HEK293 (cell line): ENCODE data around the gene ADCK2.

Experiments used
- CTCF ChIP-seq: fragments of 450-650 bp; formaldehyde crosslinking; IDR thresholded peaks from 2 replicates; pipeline ENCODE4 v1.5.1; 2016; ENCODE audit warnings: missing biosample characterization, missing genetic modification characterization
- SP2 ChIP-seq: fragments of 450-650 bp; formaldehyde crosslinking; IDR thresholded peaks from 2 replicates; pipeline ENCODE4 v1.5.1; 2016; ENCODE audit warnings: missing biosample characterization, missing genetic modification characterization
- TCF7L2 ChIP-seq: IDR thresholded peaks from 2 replicates; pipeline ENCODE4 v1.6.1; 2011; ENCODE audit warnings: low read depth, mild to moderate bottlenecking, inconsistent platforms, low read length, moderate library complexity, borderline replicate concordance
- YY1 ChIP-seq: fragments of 450-650 bp; formaldehyde crosslinking; IDR thresholded peaks from 2 replicates; pipeline ENCODE4 v1.5.1; 2018; ENCODE audit warnings: missing biosample characterization, missing genetic modification characterization
- ZBTB26 ChIP-seq: fragments of 450-650 bp; formaldehyde crosslinking; optimal IDR thresholded peaks from 2 replicates; pipeline ENCODE3; 2016; ENCODE audit warnings: missing biosample characterization, mild to moderate bottlenecking, missing genetic modification characterization
- ZNF112 ChIP-seq: fragments of 450-650 bp; formaldehyde crosslinking; IDR thresholded peaks from 2 replicates; pipeline ENCODE4 v1.5.0; 2017; ENCODE audit warnings: missing biosample characterization, missing genetic modification characterization
- TF ChIP-seq, protein P1 (sequence below): fragments of 450-650 bp; formaldehyde crosslinking; IDR thresholded peaks from 2 replicates; pipeline ENCODE4 v1.5.1; 2016; ENCODE audit warnings: missing biosample characterization, missing genetic modification characterization, low read depth

- TF ChIP-seq SP2 (tag by site-specific recombination) (no peak), CTCF (tag by site-specific recombination) (peak; percentile 85), ZBTB26 (tag by site-specific recombination) (no peak), ZNF112 (tag by site-specific recombination) (no peak), YY1 (tag by site-specific recombination) (no peak), TCF7L2 (no peak)
- TF ChIP-seq, protein P1, sequence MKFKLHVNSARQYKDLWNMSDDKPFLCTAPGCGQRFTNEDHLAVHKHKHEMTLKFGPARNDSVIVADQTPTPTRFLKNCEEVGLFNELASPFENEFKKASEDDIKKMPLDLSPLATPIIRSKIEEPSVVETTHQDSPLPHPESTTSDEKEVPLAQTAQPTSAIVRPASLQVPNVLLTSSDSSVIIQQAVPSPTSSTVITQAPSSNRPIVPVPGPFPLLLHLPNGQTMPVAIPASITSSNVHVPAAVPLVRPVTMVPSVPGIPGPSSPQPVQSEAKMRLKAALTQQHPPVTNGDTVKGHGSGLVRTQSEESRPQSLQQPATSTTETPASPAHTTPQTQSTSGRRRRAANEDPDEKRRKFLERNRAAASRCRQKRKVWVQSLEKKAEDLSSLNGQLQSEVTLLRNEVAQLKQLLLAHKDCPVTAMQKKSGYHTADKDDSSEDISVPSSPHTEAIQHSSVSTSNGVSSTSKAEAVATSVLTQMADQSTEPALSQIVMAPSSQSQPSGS (tag by site-specific recombination), result no peak
Measured at GRCh38 chr7:140646931-140647647, 25.7 kb upstream of the ADCK2 start.
